ENCODE data around the gene PTPRN2.
"Not testable (repeated sequence)": the region's sequence is repeated elsewhere in the genome, so short reads cannot be mapped to it uniquely, and the experiment has no call there.

PTPRN2 gene

DNA sequence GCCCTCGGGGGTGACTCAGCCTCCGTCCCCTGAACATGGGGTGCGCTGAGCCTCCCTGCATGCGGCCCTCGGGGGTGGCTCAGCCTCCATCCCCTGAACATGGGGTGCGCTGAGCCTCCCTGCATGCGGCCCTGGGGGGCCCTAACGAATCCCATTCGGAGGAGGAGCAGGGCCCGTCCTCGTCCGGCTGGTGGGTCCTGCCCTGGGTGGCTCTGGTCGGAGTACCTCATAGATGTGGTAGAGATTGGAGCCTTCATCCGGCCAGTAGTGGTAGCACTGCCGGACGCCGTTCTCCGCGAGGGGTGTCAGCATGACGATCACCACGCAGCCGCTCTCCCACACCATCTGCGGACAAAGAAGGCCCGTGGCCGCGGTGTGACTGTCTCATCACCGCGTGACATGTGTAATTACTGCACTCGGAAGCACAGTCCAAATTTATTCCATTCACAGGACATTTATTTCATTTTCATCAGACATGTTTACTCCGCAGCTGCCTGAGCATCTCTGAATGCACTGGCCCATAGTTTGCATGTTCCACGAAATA lies 1009.8 kb downstream of the PTPRN2 start:
- DNase-seq (ENCODE audit: low spot score), result no peak

DNA sequence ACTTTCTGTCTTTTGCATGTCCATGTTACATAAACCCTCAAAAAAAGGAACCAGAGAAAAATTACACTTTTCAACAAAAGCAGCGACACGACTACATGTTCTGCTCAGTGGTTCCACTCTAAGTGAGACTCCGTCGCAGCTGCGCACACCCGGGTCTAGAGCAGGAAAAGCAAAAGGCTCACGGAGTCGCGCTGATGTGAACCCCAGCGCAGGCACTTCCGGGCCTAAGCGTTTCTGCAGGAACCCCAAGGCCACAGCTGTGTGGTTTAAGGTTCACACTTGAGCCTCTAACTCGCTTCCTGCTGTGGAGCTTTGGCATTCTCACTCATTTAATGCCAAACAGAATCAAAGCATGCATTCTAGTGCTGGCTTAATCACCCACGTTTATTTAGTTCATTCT lies 1010.6 kb downstream of the PTPRN2 start:
- DNase-seq (ENCODE audit: low spot score), result no peak

DNA sequence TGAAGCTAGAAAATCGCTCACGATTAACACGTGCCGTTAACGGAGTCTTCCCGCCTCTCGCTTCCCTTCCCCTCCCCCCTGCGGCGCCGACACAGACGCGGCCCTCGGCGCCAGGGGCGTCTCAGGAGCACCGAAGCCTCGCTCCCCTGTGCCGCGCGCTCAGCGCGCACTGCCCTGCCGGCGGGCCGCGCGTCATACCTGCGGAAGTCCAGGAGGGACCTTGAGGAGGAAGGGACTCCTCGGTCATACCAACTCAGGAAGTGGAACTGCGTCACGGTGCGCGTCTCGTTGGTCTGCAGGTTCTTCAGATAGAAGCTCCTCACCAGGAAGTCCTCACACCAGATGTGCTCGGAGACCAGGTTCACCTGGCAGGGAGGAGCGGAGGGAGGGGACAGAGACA lies 1011.2 kb downstream of the PTPRN2 start:
- no peak for DNase-seq (ENCODE audit: low spot score)

DNA sequence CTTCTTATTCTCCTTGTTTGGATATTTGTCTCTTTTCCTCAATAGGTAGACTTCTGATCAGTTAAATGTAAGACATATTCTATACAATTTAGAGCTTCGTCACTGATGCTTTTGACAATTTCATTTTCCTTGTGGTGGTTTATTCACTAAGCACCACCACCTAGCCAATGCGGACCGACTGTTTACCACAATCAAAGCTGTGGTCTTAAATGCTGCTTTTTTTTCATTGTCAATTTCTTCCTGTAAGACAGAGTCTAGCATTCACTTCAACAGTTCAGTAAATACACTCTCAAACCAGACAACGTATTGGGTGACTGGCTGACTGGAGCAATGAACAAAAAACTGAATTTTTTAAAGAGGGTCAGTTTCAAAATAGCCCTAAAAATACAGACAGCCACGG lies 1011.8 kb downstream of the PTPRN2 start:
- no peak for DNase-seq (ENCODE audit: low spot score)

DNA sequence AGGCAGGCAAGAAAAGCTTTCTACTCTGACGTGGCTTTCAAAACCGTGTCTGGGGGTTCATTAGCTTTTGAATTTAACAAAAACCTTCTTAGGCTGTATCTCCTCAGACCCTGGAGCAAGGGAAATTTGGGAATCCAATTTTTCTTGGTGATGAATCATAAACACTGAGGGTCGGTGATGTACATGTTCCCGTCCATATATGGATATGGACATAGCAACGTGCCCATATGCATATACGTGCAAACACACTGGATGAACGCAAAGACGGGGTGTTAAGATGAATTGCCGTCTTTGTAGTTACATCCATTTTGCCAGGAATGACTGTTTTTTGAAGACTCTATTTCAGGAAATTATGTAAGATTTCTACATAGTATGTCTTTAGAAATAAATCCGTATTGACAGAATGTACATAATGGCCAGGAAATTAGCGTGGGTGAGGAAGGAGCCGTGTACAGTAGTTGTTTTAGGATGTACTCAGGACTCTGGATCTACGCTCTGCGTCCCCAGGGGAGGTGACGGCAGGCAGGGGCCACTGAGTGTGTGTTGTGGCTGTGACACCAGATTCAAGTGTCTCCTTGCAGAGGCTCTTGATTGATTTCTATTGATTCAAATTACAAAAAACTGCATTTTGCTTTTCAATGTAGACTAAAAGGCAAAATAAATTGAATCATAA lies 1012.6 kb downstream of the PTPRN2 start:
- DNase-seq (ENCODE audit: low spot score), result no peak

DNA sequence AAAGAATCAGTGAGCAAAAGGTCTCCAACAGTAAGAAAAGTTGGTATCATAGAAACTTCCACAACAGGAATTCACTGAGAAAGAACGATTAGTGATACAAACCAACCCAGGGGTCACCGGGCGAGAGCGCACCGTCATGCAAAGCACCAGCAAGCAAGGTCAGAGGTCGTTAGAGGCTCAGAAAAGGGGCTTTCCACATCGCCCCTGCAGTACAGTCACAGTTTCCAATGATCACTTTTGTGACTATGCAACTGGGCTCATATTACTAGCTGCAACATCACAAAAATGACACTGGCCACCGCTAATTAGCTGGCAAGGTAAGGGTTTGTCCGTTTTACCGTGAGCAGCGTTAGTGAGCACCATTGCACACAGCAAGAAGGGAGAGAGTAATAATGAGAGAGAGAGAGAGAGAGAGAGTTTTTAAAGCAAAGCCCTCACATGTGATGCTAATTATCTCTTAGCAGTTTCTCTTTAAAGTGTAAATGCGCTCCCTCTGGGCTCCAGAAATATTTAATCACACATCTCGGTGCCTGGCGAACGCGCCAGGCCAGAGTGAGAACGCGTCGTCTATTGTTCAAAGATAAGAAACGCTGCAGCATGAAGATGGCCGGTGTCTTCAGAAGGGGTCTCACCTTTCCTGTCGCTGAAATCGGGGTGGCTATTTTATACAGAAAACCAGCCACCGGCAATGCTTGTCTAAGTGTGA lies 1013.4 kb downstream of the PTPRN2 start:
- DNase-seq (ENCODE audit: low spot score), result no peak

DNA sequence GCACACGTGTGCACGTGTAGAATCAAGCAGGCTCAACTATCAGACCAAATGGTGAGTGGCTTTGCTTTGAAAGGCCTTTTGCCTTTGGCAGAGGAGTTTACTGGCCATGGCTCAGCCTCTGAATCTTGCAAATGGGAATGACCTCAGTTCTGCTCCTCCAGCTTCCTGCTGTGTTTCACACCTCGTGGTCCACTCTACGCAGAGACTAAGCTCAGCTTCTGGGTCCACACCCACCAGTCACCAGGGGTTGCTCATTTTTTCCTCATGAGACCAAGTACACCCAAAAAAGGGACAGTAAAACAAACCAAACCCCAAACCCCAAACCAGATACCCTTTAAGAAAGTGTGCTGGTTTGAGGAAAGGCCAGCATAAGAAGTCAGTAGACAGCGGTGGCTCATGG lies 1014.4 kb downstream of the PTPRN2 start:
- DNase-seq (ENCODE audit: low spot score), result no peak

DNA sequence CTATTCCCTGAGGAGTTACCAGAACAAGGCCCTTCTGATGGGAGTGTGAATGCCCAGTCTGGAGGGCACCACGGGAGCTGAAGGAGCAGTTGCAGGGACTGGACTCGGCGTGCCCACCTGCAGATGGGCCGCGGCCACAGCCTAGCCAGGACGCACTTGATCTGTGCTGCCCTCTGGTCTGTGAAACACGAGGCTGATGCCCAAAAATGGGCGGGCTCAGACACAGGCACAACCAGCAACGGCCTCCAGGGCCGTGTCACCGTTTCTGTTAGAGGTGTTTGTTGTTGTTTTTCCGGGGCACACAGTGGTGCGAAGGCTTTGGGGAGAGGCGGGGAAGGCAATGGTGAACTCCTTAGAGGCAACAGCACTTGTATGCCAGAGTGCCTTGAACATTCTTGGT lies 1015.0 kb downstream of the PTPRN2 start:
- DNase-seq (ENCODE audit: low spot score), result no peak

DNA sequence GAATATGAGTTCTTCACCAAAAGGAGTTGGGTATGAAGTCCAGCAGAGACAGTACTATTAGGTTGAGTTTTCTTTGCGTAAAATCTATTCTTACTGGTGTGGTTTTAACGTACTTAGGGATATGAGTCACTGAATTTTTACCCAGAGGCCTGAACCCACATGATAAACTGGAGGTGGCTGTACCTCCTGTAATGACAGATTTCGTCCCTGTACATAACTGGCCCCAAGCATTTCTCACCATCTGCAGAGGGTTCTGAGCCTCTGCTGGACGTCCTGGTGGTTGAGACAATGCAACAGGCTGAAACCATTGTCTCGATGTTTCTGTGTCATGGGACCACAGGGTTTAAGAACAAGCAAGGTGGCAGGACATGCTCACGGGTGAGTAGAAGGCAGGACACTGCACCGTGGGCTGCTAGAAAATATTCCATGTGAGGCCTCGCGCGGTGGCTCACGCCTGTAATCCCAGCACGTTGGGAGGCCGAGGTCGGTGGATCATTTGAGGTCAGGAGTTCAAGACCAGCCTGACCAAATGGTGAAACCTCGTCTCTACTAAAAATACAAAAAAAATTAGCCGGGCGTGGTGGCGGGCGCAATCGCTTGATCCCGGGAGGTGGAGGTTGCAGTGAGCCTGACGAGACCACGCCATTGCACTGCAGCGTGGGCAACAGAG lies 1017.0 kb downstream of the PTPRN2 start:
- DNase-seq (ENCODE audit: low spot score), result no peak

DNA sequence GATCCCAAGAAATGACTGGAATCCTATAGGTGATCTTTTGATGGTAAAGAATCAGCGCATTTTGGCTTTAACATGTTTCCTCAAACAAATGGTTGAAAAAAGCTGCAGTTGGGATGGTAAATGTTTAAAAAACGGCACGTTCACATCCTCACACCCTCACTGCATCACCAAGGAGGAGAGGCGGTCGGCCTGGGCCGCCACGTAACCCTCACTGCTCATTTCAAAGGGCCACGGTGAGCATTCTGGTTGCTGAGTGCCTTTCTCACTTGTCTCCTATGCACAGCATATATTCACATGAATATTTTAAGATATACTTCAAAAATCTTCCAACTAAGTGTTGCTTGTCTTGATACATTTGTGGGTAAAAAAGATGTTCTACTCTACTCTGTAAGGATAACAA lies 1017.7 kb downstream of the PTPRN2 start:
- DNase-seq (ENCODE audit: low spot score), result no peak

DNA sequence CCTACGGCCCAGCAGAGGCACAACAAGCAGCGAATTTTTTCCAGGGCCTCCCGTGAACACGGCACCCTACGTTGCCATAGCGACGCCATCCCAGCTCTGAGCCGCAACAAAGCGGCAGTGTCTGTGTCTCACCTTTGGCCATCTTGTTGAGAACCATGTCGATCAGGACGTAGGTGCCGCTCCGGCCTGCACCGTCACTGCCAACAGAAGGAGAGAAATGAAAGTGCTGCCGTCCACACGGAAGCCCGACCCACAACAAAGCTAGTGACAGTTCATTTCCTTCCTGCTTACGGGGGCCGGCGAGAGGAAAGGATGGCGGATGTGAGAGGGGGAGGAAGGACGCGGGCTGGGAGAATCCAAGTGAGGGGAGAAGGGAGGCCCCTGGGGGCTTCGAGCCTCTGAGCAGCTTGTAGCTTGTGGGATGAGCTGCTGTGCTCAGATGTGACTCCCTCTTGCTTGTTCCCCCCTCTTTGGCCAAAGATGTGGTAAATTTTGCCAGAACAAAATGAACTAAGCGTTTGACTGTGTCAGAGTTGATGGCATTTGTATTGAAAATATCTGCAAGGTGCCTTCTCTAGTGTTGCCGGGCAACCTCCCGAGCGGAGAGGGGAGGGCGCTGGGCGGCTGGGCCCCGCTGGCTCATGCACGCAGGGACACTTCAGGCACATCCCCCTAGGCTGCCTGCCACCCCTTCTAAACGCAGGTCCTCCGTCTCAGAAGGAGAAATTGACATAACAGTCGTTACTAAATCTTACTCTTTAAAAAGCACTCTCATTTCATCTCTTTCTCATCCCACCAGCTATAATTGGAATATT lies 1018.6 kb downstream of the PTPRN2 start:
- no peak for DNase-seq (ENCODE audit: low spot score)

DNA sequence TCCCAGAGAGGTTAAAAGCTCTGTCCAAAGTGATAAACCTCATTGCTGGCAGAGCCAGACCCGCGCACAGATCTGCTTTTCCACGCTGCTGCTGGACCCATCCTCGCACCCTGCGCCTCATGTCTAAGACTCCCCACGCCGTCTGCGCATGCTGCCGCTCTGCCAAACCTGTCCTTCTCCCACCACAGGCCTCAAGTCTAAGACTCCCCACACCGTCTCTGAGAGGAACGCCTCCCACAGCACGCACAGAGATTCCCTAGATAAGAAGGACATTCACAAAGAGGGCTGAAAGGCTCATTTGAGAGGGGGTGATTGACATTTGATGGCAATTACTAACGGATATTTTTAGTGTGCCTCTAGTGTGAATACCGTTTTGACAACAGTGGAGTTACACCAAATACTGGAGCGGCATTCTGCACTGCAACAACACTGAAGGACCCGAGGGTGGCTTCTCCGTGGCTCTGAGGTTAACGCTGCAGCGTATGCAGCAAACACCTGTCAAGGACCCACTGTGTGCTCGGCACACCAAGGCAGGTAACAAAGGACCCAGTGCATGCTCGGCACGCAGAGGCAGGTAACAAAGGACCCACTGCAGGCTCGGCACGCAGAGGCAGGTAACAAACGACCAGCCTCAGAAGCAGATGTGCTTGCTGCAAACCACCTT lies 1019.4 kb downstream of the PTPRN2 start:
- DNase-seq (ENCODE audit: low spot score), result no peak

DNA sequence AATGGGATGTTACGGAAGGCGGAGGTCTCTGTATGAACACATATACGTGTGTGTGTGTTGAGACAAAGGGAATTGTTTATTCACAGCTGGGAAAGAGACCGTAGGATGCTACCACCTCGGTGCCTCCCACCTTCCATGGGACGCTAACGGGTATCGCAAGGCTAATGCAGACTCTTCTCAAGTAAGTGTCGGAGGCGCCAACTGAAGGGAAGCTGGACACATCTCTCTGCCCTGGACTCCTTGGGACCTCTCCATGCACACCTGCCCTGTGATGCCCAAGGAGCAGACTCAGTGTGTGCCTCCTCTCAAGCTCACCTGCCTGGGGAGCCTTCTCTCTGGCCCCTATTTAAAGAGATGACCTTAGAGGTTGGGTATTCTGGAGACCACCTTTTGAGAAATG lies 1020.0 kb downstream of the PTPRN2 start:
- no peak for DNase-seq (ENCODE audit: low spot score)

DNA sequence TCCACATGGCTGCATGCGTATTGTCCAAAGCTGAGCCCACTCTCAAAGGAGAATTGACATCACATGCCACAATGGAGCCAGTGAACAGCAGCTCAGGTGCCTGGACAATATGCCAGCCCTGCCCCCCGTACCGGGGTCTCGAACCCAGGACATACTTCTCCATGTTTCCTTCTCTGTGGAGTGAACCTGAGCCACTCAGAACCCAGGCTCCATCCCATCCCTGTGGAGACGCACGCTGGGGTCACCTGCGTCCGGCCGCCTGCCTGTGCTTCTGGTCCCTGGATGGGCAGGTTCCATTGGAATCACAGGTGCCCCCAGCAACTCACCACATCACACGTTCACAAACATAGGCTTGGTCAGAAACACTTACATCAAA lies 1021.0 kb downstream of the PTPRN2 start:
- DNase-seq (ENCODE audit: low spot score), result no peak

DNA sequence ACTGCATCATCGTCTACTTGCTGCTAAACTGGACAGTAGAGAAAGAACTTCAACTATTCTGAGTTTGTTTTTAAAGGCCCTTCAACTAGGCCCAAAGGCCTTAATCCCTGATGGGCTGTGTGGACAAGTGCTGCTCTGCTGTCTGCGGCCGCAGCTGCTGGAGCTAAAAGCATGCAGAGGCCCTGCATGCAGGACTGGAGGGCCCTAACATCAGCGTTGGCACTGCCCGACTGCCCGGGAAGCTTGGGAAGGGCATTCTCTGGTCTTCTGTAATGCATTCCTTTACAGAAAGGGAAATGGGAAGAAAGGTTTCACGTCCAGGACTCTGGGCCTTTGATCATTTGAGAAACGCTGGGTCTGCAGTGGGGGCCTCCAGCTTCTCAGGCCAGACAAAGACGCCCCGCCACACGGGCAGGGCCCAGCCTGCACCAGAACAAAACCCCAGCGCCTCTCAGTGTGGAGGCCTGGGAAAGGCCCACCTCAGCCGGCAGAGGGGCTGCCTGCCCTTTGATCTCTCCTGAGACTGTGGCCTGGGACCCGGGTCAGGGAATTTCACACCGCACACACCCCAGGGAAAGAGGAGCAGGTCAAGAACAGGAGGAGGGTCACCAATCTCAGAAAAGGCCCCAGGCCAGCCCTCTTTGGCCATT lies 1021.5 kb downstream of the PTPRN2 start:
- DNase-seq (ENCODE audit: low spot score), result no peak

DNA sequence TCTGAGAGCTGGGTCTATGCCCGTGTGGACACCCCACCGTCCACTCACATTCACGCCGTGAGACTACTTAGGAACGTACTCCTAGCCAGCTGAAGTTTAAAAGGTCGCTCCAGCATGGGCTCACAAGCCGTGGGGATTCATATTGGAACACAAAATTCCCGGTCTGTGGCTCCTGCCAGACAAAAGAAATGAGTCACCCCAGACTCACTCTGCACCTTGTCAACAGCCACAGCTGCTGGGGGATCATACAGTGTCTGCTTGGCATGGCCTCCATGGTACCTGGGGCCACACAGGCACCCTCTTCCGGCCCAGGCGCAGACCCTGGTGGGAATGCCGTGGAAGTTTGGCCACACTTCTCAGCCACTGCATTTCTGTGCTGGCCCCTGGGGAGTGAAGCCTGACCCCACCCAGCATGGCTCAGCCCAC lies 1022.4 kb downstream of the PTPRN2 start:
- no peak for DNase-seq (ENCODE audit: low spot score)

DNA sequence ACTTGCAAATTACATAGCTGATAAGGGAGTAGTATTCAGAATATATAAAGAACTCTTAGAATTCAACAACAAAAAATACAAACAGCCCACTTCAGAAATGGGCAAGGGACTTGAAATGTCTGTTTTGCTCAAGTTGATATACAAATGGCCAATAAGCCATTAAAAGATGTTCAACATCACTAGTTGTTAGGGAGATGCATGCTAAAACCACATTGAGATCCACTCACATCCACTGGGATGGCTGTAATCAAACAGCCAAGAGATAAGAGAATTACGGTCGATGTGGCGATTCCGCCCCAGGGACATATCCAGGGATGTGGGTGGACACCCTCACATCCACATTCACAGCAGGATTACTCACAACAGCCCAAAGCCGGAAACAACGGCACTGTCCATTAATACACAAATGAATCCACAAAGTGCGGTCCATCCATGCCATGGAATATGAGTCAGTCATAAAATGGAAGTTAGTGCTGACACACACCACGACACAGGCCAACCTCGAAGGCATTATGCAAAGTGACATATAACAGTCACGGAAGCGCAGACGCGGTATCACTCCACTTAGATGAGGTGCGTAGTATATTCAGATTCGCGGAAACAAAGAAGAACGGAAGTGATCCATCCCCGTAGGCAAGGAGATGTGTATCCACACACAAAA lies 1023.0 kb downstream of the PTPRN2 start:
- DNase-seq (ENCODE audit: low spot score), result no peak

DNA sequence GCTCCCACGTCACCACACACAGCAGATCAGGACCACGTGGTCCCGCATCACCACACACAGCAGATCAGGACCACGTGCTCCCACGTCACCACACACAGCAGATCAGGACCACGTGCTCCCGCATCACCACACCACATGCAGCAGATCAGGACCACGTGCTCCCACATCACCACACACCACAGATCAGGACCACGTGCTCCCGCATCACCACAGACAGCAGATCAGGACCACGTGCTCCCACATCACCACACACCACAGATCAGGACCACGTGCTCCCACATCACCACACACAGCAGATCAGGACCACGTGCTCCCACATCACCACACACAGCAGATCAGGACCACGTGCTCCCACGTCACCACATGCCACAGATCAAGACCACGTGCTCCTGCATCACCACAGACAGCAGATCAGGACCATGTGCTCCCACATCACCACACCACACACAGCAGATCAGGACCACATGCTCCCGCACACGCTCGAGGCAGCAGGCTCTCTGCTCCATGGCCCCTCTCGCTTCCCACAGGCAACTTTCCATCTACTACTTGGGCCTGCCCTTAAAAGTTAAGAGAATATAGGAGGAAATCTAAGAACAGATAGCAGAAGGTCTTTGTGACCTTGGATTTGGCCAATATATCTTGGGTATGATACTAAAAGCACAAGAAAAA lies 1024.0 kb downstream of the PTPRN2 start:
- not testable (repeated sequence) for DNase-seq (ENCODE audit: low spot score)

DNA sequence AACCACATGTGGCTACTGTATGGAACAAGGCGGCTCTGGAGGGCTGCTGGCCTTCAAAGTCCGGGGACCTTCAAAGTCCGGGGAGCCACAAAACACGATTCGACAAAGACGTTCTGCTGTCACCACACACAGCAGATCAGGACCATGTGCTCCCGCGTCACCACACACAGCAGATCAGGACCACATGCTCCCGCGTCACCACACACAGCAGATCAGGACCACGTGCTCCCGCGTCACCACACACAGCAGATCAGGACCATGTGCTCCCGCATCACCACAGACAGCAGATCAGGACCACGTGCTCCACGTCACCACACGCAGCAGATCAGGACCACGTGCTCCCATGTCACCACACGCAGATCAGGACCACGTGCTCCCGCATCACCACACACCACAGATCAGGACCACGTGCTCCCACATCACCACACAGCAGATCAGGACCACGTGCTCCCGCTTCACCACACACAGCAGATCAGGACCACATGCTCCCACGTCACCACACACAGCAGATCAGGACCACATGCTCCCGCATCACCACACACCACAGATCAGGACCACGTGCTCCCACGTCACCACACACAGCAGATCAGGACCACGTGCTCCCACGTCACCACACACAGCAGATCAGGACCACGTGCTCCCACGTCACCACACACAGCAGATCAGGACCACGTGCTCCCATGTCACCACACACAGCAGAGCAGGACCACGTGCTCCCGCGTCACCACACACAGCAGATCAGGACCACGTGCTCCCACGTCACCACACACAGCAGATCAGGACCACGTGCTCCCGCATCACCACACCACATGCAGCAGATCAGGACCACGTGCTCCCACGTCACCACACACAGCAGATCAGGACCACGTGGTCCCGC lies 1024.9 kb downstream of the PTPRN2 start:
- DNase-seq (ENCODE audit: low spot score), result not testable (repeated sequence)
